Ovary (tissue), 3 donors: ENCODE data around the gene PPIC.

Source experiments
- EP300 ChIP-seq: sonication (generic); formaldehyde crosslinking; IDR thresholded peaks from one replicate; pipeline ENCODE4 v1.6.1; 2017; ENCODE audit warnings: antibody characterized with exemption
- POLR2A ChIP-seq: fragments of 450-650 bp; IDR thresholded peaks from one replicate; pipeline ENCODE4 v1.6.1; 2017; ENCODE audit warnings: antibody characterized with exemption, mild to moderate bottlenecking, moderate library complexity
- TF ChIP-seq, protein P1 (sequence below), 3 donors: fragments of 450-650 bp in 2 of 3; fragments of 200-600 bp in 1 of 3; IDR thresholded peaks; one replicate each; pipeline versions ENCODE4 v1.5.1 to v1.8.0; 2016 to 2022; ENCODE audit warnings: antibody characterized with exemption in 3 of 3, mild to moderate bottlenecking in 1 of 3
- donor health status: DM: no; HTN: no; CAD: no.

DNA sequence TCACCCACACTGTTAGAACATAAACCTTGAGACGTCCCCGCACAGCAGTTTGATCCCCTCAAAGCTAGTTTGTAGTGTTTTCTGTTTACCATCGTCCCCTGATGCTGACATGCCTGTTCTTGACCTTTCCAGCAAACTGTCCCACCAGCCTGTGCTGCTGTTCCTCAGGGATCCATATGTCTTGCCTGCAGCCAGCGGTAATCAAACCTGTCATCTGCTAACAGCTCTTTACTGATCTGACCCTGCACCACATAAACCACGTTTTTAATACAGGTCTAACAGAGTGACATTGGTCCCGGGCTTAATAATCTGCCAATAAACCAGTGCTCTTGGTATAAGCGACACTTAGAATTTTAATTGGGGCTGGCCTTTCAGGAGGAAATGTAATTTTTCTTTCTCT, 34.7 kb downstream of the PPIC start:
- no peak for TF ChIP-seq POLR2A
- TF ChIP-seq, protein P1, sequence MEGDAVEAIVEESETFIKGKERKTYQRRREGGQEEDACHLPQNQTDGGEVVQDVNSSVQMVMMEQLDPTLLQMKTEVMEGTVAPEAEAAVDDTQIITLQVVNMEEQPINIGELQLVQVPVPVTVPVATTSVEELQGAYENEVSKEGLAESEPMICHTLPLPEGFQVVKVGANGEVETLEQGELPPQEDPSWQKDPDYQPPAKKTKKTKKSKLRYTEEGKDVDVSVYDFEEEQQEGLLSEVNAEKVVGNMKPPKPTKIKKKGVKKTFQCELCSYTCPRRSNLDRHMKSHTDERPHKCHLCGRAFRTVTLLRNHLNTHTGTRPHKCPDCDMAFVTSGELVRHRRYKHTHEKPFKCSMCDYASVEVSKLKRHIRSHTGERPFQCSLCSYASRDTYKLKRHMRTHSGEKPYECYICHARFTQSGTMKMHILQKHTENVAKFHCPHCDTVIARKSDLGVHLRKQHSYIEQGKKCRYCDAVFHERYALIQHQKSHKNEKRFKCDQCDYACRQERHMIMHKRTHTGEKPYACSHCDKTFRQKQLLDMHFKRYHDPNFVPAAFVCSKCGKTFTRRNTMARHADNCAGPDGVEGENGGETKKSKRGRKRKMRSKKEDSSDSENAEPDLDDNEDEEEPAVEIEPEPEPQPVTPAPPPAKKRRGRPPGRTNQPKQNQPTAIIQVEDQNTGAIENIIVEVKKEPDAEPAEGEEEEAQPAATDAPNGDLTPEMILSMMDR (IDR thresholded peaks at IDR 0.05): no peak
- TF ChIP-seq EP300: no peak
